Gastroesophageal sphincter (tissue), 4 donors: ENCODE results near the gene PCBD1. TPM values are rescaled to one million over a fixed set of nuclear protein-coding genes. Genes with fewer than 3 reads are reported as not detected.
A peak's percentile ranks its signal among the peaks of the same experiment; 100 is the strongest.

Source experiments
- ATAC-seq: fragments of 150-250 bp; one replicate; pipeline ENCODE4 v1.9.1; 2016; ENCODE audit warnings: mild to moderate bottlenecking, moderate library complexity
- H3K27ac ChIP-seq, 4 donors: fragments of 200-600 bp; sonication (generic) in 3 of 4; 1 replicate in 3 of 4; 2 replicates in 1 of 4; pipeline ENCODE4 v1.5.1; 2016 to 2019
- H3K27me3 ChIP-seq: fragments of 200-600 bp; sonication (generic); one replicate; pipeline ENCODE4 v1.5.1; 2019
- H3K36me3 ChIP-seq, 2 donors: fragments of 200-600 bp; sonication (generic); one replicate each; pipeline ENCODE4 v1.5.1; 2019; ENCODE audit warnings: control low read depth in 1 of 2
- H3K4me1 ChIP-seq, 3 donors: fragments of 200-600 bp; sonication (generic); 1 replicate in 2 of 3; 2 replicates in 1 of 3; pipeline ENCODE4 v1.5.1; 2016 to 2019; ENCODE audit warnings: control low read depth in 2 of 3
- H3K4me3 ChIP-seq, 2 donors: fragments of 200-600 bp; sonication (generic); one replicate each; pipeline ENCODE4 v1.5.1; 2019; ENCODE audit warnings: mild to moderate bottlenecking in 1 of 2, moderate library complexity in 1 of 2
- H3K9me3 ChIP-seq, 3 donors: fragments of 200-600 bp; sonication (generic); one replicate each; pipeline ENCODE4 v1.5.1; 2017 to 2019; ENCODE audit warnings: control low read depth in 2 of 3
- EP300 ChIP-seq: sonication (generic); formaldehyde crosslinking; IDR thresholded peaks from one replicate; pipeline ENCODE4 v1.6.1; 2017; ENCODE audit warnings: antibody characterized with exemption, mild to moderate bottlenecking
- POLR2A ChIP-seq, 2 donors: fragments of 450-650 bp; IDR thresholded peaks; one replicate each; pipeline ENCODE4 v1.6.1; 2017; ENCODE audit warnings: antibody characterized with exemption in 2 of 2, mild to moderate bottlenecking in 2 of 2, moderate library complexity in 1 of 2
- POLR2AphosphoS5 ChIP-seq: sonication (generic); formaldehyde crosslinking; IDR thresholded peaks from one replicate; pipeline ENCODE4 v1.6.1; 2017; ENCODE audit warnings: antibody characterized with exemption
- WGBS, 2 donors: methylation state at CpG; one replicate each; pipeline ENCODE4 v1.1.5; 2018; ENCODE audit warnings: low coverage in 1 of 2; 5-methylcytosine and 5-hydroxymethylcytosine counted together
- total RNA-seq, 4 donors: library from RNA; depleted of rRNA; stranded (reverse); fragments of >200 nt; gene quantifications; one replicate each; pipeline ENCODE4 v1.1.0, GENCODE V29; 2016
- TF ChIP-seq, protein P1 (sequence below), 4 experiments: fragments of 200-600 bp in 2 of 4; fragments of 450-650 bp in 2 of 4; sonication (generic) in 1 of 4; IDR thresholded peaks; one replicate each; pipeline ENCODE4 v1.5.1; 2017 to 2019; ENCODE audit warnings: antibody characterized with exemption in 4 of 4, mild to moderate bottlenecking in 2 of 4, moderate library complexity in 2 of 4

The PCBD1 gene
- total RNA-seq, 4 donors from 2014 or later: 63.4 to 102 (median 74.0) TPM

DNA sequence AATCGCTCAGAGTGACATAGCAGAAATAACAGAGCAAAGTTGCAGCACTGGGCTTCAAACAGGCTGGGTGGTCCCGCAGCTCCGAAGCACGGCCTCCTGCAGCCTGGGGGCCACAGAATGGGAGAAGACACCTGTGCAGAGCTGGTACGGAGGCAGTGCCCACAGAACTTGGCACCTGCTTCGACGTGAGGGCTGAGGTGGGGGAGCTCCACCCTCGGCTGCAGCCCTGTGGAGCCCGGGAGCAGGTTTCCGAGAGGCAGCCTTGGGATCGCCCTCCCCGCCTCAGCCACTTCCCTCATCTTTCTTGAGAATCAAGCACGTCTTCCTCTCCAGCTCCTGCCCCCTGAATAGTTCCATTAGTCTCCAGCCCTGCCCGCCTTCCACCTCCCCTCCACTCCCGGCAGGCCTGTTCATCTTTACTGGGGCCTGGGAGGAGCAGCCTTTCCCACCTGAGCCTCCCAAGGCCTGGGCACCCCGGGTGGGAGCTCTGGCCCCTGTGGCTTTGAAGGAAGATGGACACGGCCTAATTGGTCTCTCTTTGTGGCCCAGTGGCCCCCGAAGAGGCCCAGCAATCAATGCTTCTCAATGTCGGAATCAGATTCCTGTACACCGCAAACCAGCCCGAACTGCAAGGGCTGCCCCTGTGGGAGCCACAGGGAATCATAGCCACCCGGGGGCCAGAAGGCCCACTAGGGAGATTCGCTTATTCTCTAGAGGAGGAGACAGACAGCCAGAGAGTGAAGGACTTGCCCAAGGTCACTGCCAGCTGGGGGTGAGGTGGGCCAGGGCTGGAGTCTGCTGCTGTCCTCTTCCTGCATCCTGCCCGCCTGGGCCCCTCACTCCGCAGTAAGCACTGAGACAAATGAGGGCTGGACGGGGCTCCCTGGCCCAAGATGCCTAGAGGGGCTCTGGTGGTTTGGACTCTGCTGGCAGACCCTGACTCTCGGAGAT is 17.0 kb upstream of the PCBD1 start:
- Histone ChIP-seq H3K27me3 (peaks cover 3% of the 10 kb centered on the region), H3K4me3 (no peak overlapping the region), H3K27ac (no peak overlapping the region), H3K9me3 (no peaks in the 10 kb centered on the region), H3K36me3 (no peaks in the 10 kb centered on the region), H3K4me1 (peaks cover 0 to 39% (median 7%) of the 10 kb centered on the region in 3 donors)
- TF ChIP-seq, protein P1, sequence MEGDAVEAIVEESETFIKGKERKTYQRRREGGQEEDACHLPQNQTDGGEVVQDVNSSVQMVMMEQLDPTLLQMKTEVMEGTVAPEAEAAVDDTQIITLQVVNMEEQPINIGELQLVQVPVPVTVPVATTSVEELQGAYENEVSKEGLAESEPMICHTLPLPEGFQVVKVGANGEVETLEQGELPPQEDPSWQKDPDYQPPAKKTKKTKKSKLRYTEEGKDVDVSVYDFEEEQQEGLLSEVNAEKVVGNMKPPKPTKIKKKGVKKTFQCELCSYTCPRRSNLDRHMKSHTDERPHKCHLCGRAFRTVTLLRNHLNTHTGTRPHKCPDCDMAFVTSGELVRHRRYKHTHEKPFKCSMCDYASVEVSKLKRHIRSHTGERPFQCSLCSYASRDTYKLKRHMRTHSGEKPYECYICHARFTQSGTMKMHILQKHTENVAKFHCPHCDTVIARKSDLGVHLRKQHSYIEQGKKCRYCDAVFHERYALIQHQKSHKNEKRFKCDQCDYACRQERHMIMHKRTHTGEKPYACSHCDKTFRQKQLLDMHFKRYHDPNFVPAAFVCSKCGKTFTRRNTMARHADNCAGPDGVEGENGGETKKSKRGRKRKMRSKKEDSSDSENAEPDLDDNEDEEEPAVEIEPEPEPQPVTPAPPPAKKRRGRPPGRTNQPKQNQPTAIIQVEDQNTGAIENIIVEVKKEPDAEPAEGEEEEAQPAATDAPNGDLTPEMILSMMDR (IDR thresholded peaks at IDR 0.05): no peak
- no peak for TF ChIP-seq EP300
- no peak for TF ChIP-seq POLR2A (IDR thresholded peaks at IDR 0.05)
- no peak for TF ChIP-seq POLR2AphosphoS5
- WGBS, 2 donors: 87 to 96% methylated on average over 7 to 14 of the region's 27 CpGs
- ATAC-seq: no peak

GRCh38 chr10:70903262-70903921 is 15.0 kb upstream of the PCBD1 start:
- no peaks in the 10 kb centered on the region for H3K36me3 ChIP-seq
- ATAC-seq: peak; percentile 66
- H3K9me3 ChIP-seq: no peaks in the 10 kb centered on the region
- H3K27me3 ChIP-seq: peaks cover 3% of the 10 kb centered on the region
- H3K4me1 ChIP-seq: peaks cover 0 to 37% (median 7%) of the 10 kb centered on the region in 3 donors
- no peak overlapping the region for H3K4me3 ChIP-seq
- 90 to 91% methylated on average over 4 of the region's 14 CpGs for WGBS, 2 donors
- no peak overlapping the region for H3K27ac ChIP-seq
- TF ChIP-seq POLR2AphosphoS5 (peak; percentile 39), EP300 (no peak)
- TF ChIP-seq, protein P1 (IDR thresholded peaks at IDR 0.05): peak in 3 of 4 experiments; percentile 77 to 87 (median 87)

DNA sequence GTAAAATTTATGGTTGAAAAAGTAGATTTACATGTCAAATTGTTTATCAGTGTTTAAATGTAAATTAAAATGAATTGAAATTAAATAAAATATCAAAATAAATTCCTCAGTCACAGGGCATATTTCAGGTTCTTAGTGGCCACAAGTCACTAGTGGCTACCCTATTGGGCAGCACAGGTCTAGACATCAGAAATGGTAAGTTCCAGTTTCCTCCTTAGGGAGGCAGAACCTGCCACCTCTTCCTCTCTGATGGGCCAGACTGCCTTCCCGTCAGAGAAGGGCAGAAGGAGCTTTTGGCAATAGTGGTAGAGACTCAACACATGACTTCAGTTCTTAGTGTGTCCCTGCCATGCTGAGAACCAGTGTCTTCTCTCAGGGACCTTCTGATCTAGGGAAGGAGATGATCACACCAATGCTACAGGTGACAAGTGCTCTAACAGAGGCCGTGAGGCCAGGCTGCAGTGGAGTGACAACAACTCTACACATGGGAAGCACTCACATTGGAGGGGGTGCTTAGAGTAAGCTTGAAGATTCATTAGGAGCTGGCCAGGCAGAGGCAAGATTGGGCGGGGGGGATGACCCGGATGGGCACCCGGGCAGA is 14.4 kb upstream of the PCBD1 start:
- WGBS, 2 donors: 20 to 60% methylated on average over 1 of the region's 5 CpGs

GRCh38 chr10:70901276-70901878 is 13.0 kb upstream of the PCBD1 start:
- Histone ChIP-seq H3K9me3 (no peaks in the 10 kb centered on the region), H3K4me3 (no peak overlapping the region), H3K27me3 (peaks cover 3% of the 10 kb centered on the region), H3K27ac (no peak overlapping the region), H3K4me1 (peaks cover 0 to 17% (median 0%) of the 10 kb centered on the region in 3 donors), H3K36me3 (no peaks in the 10 kb centered on the region)
- TF ChIP-seq, protein P1 (IDR thresholded peaks at IDR 0.05): no peak
- TF ChIP-seq POLR2AphosphoS5: no peak
- no peak for TF ChIP-seq EP300
- no peak for TF ChIP-seq POLR2A (IDR thresholded peaks at IDR 0.05)
- ATAC-seq: no peak
- WGBS, 2 donors: 100% methylated on average over 4 of the region's 13 CpGs; no CpG with 5 or more reads in 1 of the 2 donors

More for the DNA sequence above, 14.4 kb upstream of the PCBD1 start:
- no peaks in the 10 kb centered on the region for H3K36me3 ChIP-seq
- no peak overlapping the region for H3K4me3 ChIP-seq
- TF ChIP-seq, protein P1 (IDR thresholded peaks at IDR 0.05): no peak
- TF ChIP-seq EP300 (no peak), POLR2AphosphoS5 (no peak), POLR2A (IDR thresholded peaks at IDR 0.05) (no peak)
- H3K4me1 ChIP-seq: peaks cover 0 to 31% (median 3%) of the 10 kb centered on the region in 3 donors
- H3K9me3 ChIP-seq: no peaks in the 10 kb centered on the region
- no peak for ATAC-seq
- H3K27me3 ChIP-seq: peaks cover 3% of the 10 kb centered on the region
- no peak overlapping the region for H3K27ac ChIP-seq
